Measurements from ENCODE around the gene SRSF4. TPM values are rescaled to one million over a fixed set of nuclear protein-coding genes. Genes with fewer than 3 reads are reported as not detected.

SRSF4 gene
- total and polyA plus RNA-seq, 2 experiments from 2014 or later, result 53.2 to 71.4 TPM

- DNase-seq (ENCODE audit: low spot score), result no peak
- WGBS (ENCODE audit: low lambda C conversion rate, missing lambda C conversion rate), result 91% methylated on average over 8 of the region's 8 CpGs
Measured at GRCh38 chr1:29195881-29196291, 14.2 kb upstream of the SRSF4 start.

GRCh38 chr1:29193879-29194455, 12.3 kb upstream of the SRSF4 start:
- H3K79me2 ChIP-seq, result no peaks in the 10 kb centered on the region
- H3K4me3 ChIP-seq, result no peak overlapping the region
- no peak overlapping the region for H2AFZ ChIP-seq
- no peak overlapping the region for H3K27ac ChIP-seq
- TF ChIP-seq EZH2phosphoT487 (IDR thresholded peaks at IDR 0.05; ENCODE audit: low read depth, severe bottlenecking, unreplicated experiment), result no peak
- no peak for TF ChIP-seq EZH2 (IDR thresholded peaks at IDR 0.05; ENCODE audit: borderline replicate concordance)
- no peak for TF ChIP-seq CTCF (IDR thresholded peaks at IDR 0.05; ENCODE audit: poor library complexity)
- H3K4me2 ChIP-seq, result no peak overlapping the region
- H3K27me3 ChIP-seq, result no peaks in the 10 kb centered on the region
- H3K4me1 ChIP-seq (ENCODE audit: insufficient read depth), result no peaks in the 10 kb centered on the region
- no peaks in the 10 kb centered on the region for H3K36me3 ChIP-seq (replicated peaks; ENCODE audit: insufficient read depth, low read depth)
- DNase-seq (ENCODE audit: low spot score), result no peak
- H4K20me1 ChIP-seq (ENCODE audit: insufficient read depth, poor library complexity, severe bottlenecking), result no peaks in the 10 kb centered on the region
- H3K9me2 ChIP-seq (replicated peaks; ENCODE audit: insufficient read depth), result no peaks in the 10 kb centered on the region
- WGBS (ENCODE audit: low lambda C conversion rate, missing lambda C conversion rate), result 97% methylated on average over 8 of the region's 8 CpGs
- H3K9me3 ChIP-seq (ENCODE audit: low read depth), result no peaks in the 10 kb centered on the region

More at GRCh38 chr1:29195881-29196291, 14.2 kb upstream of the SRSF4 start:
- Histone ChIP-seq H3K4me3 (no peak overlapping the region), H3K4me2 (no peak overlapping the region), H3K79me2 (no peaks in the 10 kb centered on the region), H3K9me3 (ENCODE audit: low read depth) (no peaks in the 10 kb centered on the region), H3K36me3 (replicated peaks; ENCODE audit: insufficient read depth, low read depth) (no peaks in the 10 kb centered on the region), H3K4me1 (ENCODE audit: insufficient read depth) (no peaks in the 10 kb centered on the region), H3K27ac (no peak overlapping the region), H3K27me3 (no peaks in the 10 kb centered on the region), H4K20me1 (ENCODE audit: insufficient read depth, poor library complexity, severe bottlenecking) (no peaks in the 10 kb centered on the region), H2AFZ (no peak overlapping the region), H3K9me2 (replicated peaks; ENCODE audit: insufficient read depth) (no peaks in the 10 kb centered on the region)
- TF ChIP-seq EZH2 (IDR thresholded peaks at IDR 0.05; ENCODE audit: borderline replicate concordance), result no peak
- TF ChIP-seq EZH2phosphoT487 (IDR thresholded peaks at IDR 0.05; ENCODE audit: low read depth, severe bottlenecking, unreplicated experiment), result no peak
- TF ChIP-seq CTCF (IDR thresholded peaks at IDR 0.05; ENCODE audit: poor library complexity), result no peak

GRCh38 chr1:29190718-29191117, 9.0 kb upstream of the SRSF4 start:
- Histone ChIP-seq H3K79me2 (no peaks in the 10 kb centered on the region), H3K4me1 (ENCODE audit: insufficient read depth) (peaks cover 7% of the 10 kb centered on the region), H3K27ac (no peak overlapping the region), H3K4me3 (no peak overlapping the region), H3K27me3 (no peaks in the 10 kb centered on the region), H3K9me3 (ENCODE audit: low read depth) (no peaks in the 10 kb centered on the region), H3K4me2 (no peak overlapping the region), H3K36me3 (replicated peaks; ENCODE audit: insufficient read depth, low read depth) (no peaks in the 10 kb centered on the region), H3K9me2 (replicated peaks; ENCODE audit: insufficient read depth) (no peaks in the 10 kb centered on the region), H2AFZ (no peak overlapping the region), H4K20me1 (ENCODE audit: insufficient read depth, poor library complexity, severe bottlenecking) (no peaks in the 10 kb centered on the region)
- no peak for DNase-seq (ENCODE audit: low spot score)
- WGBS (ENCODE audit: low lambda C conversion rate, missing lambda C conversion rate), result 96% methylated on average over 6 of the region's 6 CpGs
- TF ChIP-seq EZH2phosphoT487 (IDR thresholded peaks at IDR 0.05; ENCODE audit: low read depth, severe bottlenecking, unreplicated experiment) (no peak), EZH2 (IDR thresholded peaks at IDR 0.05; ENCODE audit: borderline replicate concordance) (no peak), CTCF (IDR thresholded peaks at IDR 0.05; ENCODE audit: poor library complexity) (no peak)

Measured in hepatocyte (in vitro differentiated cells).